Subcutaneous abdominal adipose tissue (tissue), 5 donors: ENCODE measurements around the gene CEP162.
"Not testable (repeated sequence)": the region's sequence is repeated elsewhere in the genome, so short reads cannot be mapped to it uniquely, and the experiment has no call there.

ENCODE experiments used
- H3K27ac ChIP-seq: one replicate; pipeline ENCODE4 v1.7.0; 2013; ENCODE audit warnings: low read depth, mild to moderate bottlenecking, inconsistent platforms, low read length, moderate library complexity
- H3K27me3 ChIP-seq, 5 donors: one replicate each; pipeline ENCODE4 v1.7.0; 2013; ENCODE audit warnings: low read length in 5 of 5, inconsistent platforms in 1 of 5; ENCODE audit not compliant: control insufficient read depth in 5 of 5, insufficient read depth in 4 of 5
- H3K36me3 ChIP-seq, 5 donors: one replicate each; pipeline ENCODE4 v1.7.0; 2013; ENCODE audit warnings: low read length in 5 of 5; ENCODE audit not compliant: control insufficient read depth in 5 of 5, insufficient read depth in 5 of 5
- H3K4me1 ChIP-seq, 5 donors: one replicate each; pipeline ENCODE4 v1.7.0; 2013; ENCODE audit warnings: low read length in 5 of 5, mild to moderate bottlenecking in 3 of 5, moderate library complexity in 1 of 5; ENCODE audit not compliant: control insufficient read depth in 5 of 5, insufficient read depth in 5 of 5
- H3K4me3 ChIP-seq, 5 donors: one replicate each; pipeline ENCODE4 v1.7.0; 2013; ENCODE audit warnings: low read length in 5 of 5, low read depth in 1 of 5
- H3K9ac ChIP-seq, 5 donors: one replicate each; pipeline ENCODE4 v1.7.0; 2013; ENCODE audit warnings: low read length in 5 of 5, mild to moderate bottlenecking in 4 of 5, moderate library complexity in 3 of 5
- H3K9me3 ChIP-seq, 5 donors: one replicate each; pipeline ENCODE4 v1.7.0; 2013; ENCODE audit warnings: low read length in 5 of 5; ENCODE audit not compliant: control insufficient read depth in 5 of 5
- donor health status: healthy.
- donor health status: healthy.
- donor health status: healthy.
- donor health status: healthy.
- donor health status: healthy.

Gene CEP162

GRCh38 chr6:84084705-84085104 is 142.7 kb downstream of the CEP162 start:
- not testable (repeated sequence) for H3K4me1 ChIP-seq, H3K9ac ChIP-seq, H3K36me3 ChIP-seq, H3K27ac ChIP-seq, H3K4me3 ChIP-seq, H3K9me3 ChIP-seq, H3K27me3 ChIP-seq

- Histone ChIP-seq H3K9me3 (no peaks in the 10 kb centered on the region), H3K27ac (no peak overlapping the region), H3K4me1 (no peaks in the 10 kb centered on the region), H3K9ac (no peak overlapping the region), H3K36me3 (no peaks in the 10 kb centered on the region), H3K4me3 (no peak overlapping the region), H3K27me3 (no peaks in the 10 kb centered on the region)
Measured at GRCh38 chr6:84082689-84083265, 144.7 kb downstream of the CEP162 start.

- no peaks in the 10 kb centered on the region for H3K27me3 ChIP-seq
- no peak overlapping the region for H3K9ac ChIP-seq
- H3K4me1 ChIP-seq: no peaks in the 10 kb centered on the region
- H3K27ac ChIP-seq: no peak overlapping the region
- no peaks in the 10 kb centered on the region for H3K36me3 ChIP-seq
- H3K9me3 ChIP-seq: no peaks in the 10 kb centered on the region
- no peak overlapping the region for H3K4me3 ChIP-seq
Measured at GRCh38 chr6:84081222-84081621, 146.2 kb downstream of the CEP162 start.

- no peak overlapping the region for H3K9ac ChIP-seq
- H3K36me3 ChIP-seq: no peaks in the 10 kb centered on the region
- no peaks in the 10 kb centered on the region for H3K9me3 ChIP-seq
- H3K4me3 ChIP-seq: no peak overlapping the region
- H3K4me1 ChIP-seq: no peaks in the 10 kb centered on the region
- H3K27ac ChIP-seq: no peak overlapping the region
- no peaks in the 10 kb centered on the region for H3K27me3 ChIP-seq
Measured at GRCh38 chr6:84078335-84078734, 149.1 kb downstream of the CEP162 start.

- Histone ChIP-seq H3K9ac (no peak overlapping the region), H3K9me3 (no peaks in the 10 kb centered on the region), H3K36me3 (no peaks in the 10 kb centered on the region), H3K4me3 (no peak overlapping the region), H3K27me3 (no peaks in the 10 kb centered on the region), H3K4me1 (no peaks in the 10 kb centered on the region), H3K27ac (no peak overlapping the region)
Measured at GRCh38 chr6:84077645-84078044, 149.8 kb downstream of the CEP162 start.

- no peak overlapping the region for H3K4me3 ChIP-seq
- H3K9me3 ChIP-seq: no peaks in the 10 kb centered on the region
- H3K4me1 ChIP-seq: no peaks in the 10 kb centered on the region
- H3K36me3 ChIP-seq: no peaks in the 10 kb centered on the region
- no peak overlapping the region for H3K9ac ChIP-seq
- no peak overlapping the region for H3K27ac ChIP-seq
- H3K27me3 ChIP-seq: no peaks in the 10 kb centered on the region
Measured at GRCh38 chr6:84074988-84075781, 152.3 kb downstream of the CEP162 start.
